HS-5 (cell line): ENCODE results near the gene WDR48.
"Not testable (repeated sequence)": the region's sequence is repeated elsewhere in the genome, so short reads cannot be mapped to it uniquely, and the experiment has no call there.

ENCODE experiments used
- DNase-seq: peaks from one replicate; pipeline ENCODE4 v3.0.0-alpha.2; 2012; ENCODE audit warnings: low read depth

The WDR48 gene

GRCh38 chr3:39051649-39052561 lies at the start of gene WDR48, which contains the start of gene SCN11A:
Gene WDR48, plus strand, starts transcription at chr3:39052016. Its CDS starts 10 bp downstream, at chr3:39052026.
Gene SCN11A, minus strand, starts transcription at chr3:39051944. Its CDS starts 101,582 bp downstream, at chr3:38950362.
- peak; percentile 57 for DNase-seq

- DNase-seq, result no peak
Observed at GRCh38 chr3:39005295-39005694, 46.5 kb upstream of the WDR48 start.

- no peak for DNase-seq
Observed at GRCh38 chr3:39011191-39011736, 40.6 kb upstream of the WDR48 start.

- DNase-seq, result no peak
Observed at GRCh38 chr3:39013289-39013688, 38.5 kb upstream of the WDR48 start.

GRCh38 chr3:39013921-39014509 lies 37.8 kb upstream of the WDR48 start:
- DNase-seq, result no peak

GRCh38 chr3:39015418-39015817 lies 36.4 kb upstream of the WDR48 start:
- DNase-seq, result no peak

- DNase-seq, result no peak
Observed at GRCh38 chr3:39019299-39019698, 32.5 kb upstream of the WDR48 start.

- DNase-seq, result no peak
Observed at GRCh38 chr3:39021029-39021428, 30.8 kb upstream of the WDR48 start.

GRCh38 chr3:39021465-39022285 lies 30.1 kb upstream of the WDR48 start:
- DNase-seq, result no peak

GRCh38 chr3:39022286-39022630 lies 29.6 kb upstream of the WDR48 start:
- DNase-seq, result no peak

GRCh38 chr3:39024497-39024896 lies 27.3 kb upstream of the WDR48 start:
- DNase-seq, result no peak

- no peak for DNase-seq
Observed at GRCh38 chr3:39025222-39025970, 26.4 kb upstream of the WDR48 start.

- DNase-seq, result no peak
Observed at GRCh38 chr3:39028546-39028945, 23.3 kb upstream of the WDR48 start.

GRCh38 chr3:39029556-39029955 lies 22.3 kb upstream of the WDR48 start:
- no peak for DNase-seq

GRCh38 chr3:39038165-39038564 lies 13.7 kb upstream of the WDR48 start:
- peak; percentile 88 for DNase-seq

- no peak for DNase-seq
Observed at GRCh38 chr3:39050029-39050428, 1.8 kb upstream of the WDR48 start.

- no peak for DNase-seq
Observed at GRCh38 chr3:39052583-39052982, 767 bp downstream of the WDR48 start.

- no peak for DNase-seq
Observed at GRCh38 chr3:39053696-39054095, 1.9 kb downstream of the WDR48 start.

- no peak for DNase-seq
Observed at GRCh38 chr3:39056151-39056550, 4.3 kb downstream of the WDR48 start.

- not testable (repeated sequence) for DNase-seq
Observed at GRCh38 chr3:39061228-39061627, 9.4 kb downstream of the WDR48 start.

GRCh38 chr3:39062180-39062579 lies 10.4 kb downstream of the WDR48 start:
- DNase-seq, result no peak

GRCh38 chr3:39063143-39063542 lies 11.3 kb downstream of the WDR48 start:
- no peak for DNase-seq
